Stomach (tissue), 4 donors: ENCODE data around the gene FSIP1.

Experiments
- EP300 ChIP-seq: sonication (generic); formaldehyde crosslinking; IDR thresholded peaks from one replicate; pipeline ENCODE4 v1.6.1; 2017; ENCODE audit warnings: antibody characterized with exemption
- TF ChIP-seq, protein P1 (sequence below), 7 experiments: fragments of 450-650 bp in 4 of 7; fragments of 200-600 bp in 3 of 7; sonication (generic) in 3 of 7; IDR thresholded peaks; one replicate each; pipeline ENCODE4 v1.5.1; 2016 to 2019; ENCODE audit warnings: antibody characterized with exemption in 7 of 7, control low read depth in 2 of 7, mild to moderate bottlenecking in 1 of 7

DNA sequence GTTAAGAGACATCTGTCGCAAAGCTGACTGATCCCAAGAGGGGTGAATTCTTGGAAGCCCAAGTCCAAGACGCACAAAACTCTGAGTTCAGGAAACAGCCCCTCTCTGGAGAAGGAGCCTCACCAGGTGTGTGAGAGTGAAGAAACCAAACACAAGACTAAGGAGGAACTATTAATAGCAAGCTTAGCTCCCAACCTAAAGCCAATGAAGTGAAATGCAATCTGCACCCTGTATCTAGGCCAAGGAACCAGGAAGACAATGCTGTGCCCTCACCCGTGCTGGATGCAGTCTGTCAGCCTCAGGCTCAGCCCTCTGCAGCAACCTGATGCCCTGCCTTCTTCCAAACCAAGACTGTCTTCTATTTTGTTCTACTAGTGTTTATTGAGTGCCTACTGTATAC is 224.2 kb downstream of the FSIP1 start:
- TF ChIP-seq, protein P1, sequence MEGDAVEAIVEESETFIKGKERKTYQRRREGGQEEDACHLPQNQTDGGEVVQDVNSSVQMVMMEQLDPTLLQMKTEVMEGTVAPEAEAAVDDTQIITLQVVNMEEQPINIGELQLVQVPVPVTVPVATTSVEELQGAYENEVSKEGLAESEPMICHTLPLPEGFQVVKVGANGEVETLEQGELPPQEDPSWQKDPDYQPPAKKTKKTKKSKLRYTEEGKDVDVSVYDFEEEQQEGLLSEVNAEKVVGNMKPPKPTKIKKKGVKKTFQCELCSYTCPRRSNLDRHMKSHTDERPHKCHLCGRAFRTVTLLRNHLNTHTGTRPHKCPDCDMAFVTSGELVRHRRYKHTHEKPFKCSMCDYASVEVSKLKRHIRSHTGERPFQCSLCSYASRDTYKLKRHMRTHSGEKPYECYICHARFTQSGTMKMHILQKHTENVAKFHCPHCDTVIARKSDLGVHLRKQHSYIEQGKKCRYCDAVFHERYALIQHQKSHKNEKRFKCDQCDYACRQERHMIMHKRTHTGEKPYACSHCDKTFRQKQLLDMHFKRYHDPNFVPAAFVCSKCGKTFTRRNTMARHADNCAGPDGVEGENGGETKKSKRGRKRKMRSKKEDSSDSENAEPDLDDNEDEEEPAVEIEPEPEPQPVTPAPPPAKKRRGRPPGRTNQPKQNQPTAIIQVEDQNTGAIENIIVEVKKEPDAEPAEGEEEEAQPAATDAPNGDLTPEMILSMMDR (IDR thresholded peaks at IDR 0.05) = no peak
- no peak for TF ChIP-seq EP300
